ENCODE results near the gene ONECUT3. TPM values are rescaled to one million over a fixed set of nuclear protein-coding genes. Genes with fewer than 3 reads are reported as not detected.

ONECUT3 gene
- total RNA-seq, 4 donors from 2014 or later: not detected

DNA sequence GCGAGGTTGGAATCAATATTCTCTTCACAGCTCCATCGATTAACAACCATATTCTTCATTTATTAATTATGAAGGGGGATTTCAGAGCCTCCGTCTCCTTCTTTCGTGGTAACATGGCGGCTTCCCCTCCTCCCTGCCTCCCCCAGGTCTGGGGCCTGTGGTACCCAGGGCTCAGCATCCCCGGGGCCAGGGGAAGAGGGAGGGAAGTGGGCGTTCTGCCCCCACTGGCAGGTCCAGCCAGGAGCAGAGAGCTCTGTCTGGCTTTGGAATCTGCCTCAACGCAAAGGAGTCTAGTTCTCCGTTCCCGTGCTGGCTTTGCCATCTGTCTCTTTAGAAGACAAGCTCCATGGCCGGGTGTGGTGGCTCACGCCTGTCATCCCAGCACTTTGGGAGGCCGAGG is 37.8 kb upstream of the ONECUT3 start:
- intact Hi-C loops (cut with DNase I; ENCODE audit: low total_unique reads): no loop called here
- no peak for TF ChIP-seq POLR2A (IDR thresholded peaks at IDR 0.05)
- no peak overlapping the region for H3K4me3 ChIP-seq (ENCODE audit: low read depth, poor library complexity, severe bottlenecking)
- 54 to 56% methylated on average over 13 of the region's 13 CpGs for WGBS, 2 donors
- no peak for DNase-seq (ENCODE audit: low spot score in 2 of 2)

DNA sequence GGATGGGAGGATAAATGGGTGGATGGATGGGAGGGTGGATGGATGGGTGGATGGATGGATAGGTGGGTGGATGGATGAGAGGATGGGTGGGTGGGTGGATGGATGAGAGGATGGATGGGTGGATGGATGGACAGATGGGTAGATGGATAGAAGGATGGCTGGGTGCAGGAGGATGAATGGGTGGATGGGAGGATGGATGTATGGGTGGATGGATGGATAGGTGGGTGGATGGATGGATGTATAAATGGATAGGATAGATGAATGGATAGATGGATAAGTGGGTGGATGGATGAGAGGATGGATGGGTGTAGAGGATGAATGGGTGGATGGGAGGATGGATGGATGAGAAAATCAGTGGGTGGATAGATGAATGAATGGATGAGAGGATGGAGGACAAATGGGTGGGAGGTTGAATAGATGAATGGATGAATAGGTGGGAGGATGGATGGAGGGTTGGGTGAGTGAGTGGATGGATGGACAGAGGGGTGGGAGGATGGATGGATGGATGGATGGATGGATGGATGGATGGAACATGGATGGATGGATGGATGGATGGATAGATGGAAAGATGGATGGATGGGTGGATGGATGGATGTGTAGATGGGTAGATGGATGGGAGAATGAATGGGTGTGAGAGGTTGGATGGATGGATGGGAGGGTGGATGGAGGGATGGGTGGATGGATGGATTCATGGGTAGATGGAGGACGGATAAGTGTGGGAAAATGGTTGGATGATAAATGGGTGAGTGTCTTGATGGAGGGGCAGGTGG is 35.9 kb upstream of the ONECUT3 start:
- no peak for DNase-seq (ENCODE audit: low spot score in 2 of 2)
- no peak for TF ChIP-seq POLR2A (IDR thresholded peaks at IDR 0.05)
- no peak for TF ChIP-seq CTCF (IDR thresholded peaks at IDR 0.05)
- H3K4me3 ChIP-seq (ENCODE audit: low read depth, poor library complexity, severe bottlenecking): no peak overlapping the region
- WGBS, 2 donors: 76 to 82% methylated on average over 1 of the region's 1 CpG
- intact Hi-C loops (cut with DNase I; ENCODE audit: low total_unique reads): no loop called here

- WGBS, 2 donors: 84 to 91% methylated on average over 1 to 2 of the region's 2 CpGs
- intact Hi-C loops (cut with DNase I; ENCODE audit: low total_unique reads): no loop called here
- TF ChIP-seq CTCF (IDR thresholded peaks at IDR 0.05) (no peak), POLR2A (IDR thresholded peaks at IDR 0.05) (no peak)
These were observed 35.4 kb upstream of the ONECUT3 start for GRCh38 chr19:1717970-1718264.

GRCh38 chr19:1718420-1719291 is 34.6 kb upstream of the ONECUT3 start:
- intact Hi-C loops (cut with DNase I; ENCODE audit: low total_unique reads): no loop called here
- no peak overlapping the region for H3K4me3 ChIP-seq (ENCODE audit: low read depth, poor library complexity, severe bottlenecking)
- DNase-seq (ENCODE audit: low spot score in 2 of 2): no peak
- WGBS, 2 donors: 3 to 5% methylated on average over 13 to 32 of the region's 50 CpGs
- no peak for TF ChIP-seq CTCF (IDR thresholded peaks at IDR 0.05)
- TF ChIP-seq POLR2A (IDR thresholded peaks at IDR 0.05): no peak

More at GRCh38 chr19:1717970-1718264, 35.4 kb upstream of the ONECUT3 start:
- no peak overlapping the region for H3K4me3 ChIP-seq (ENCODE audit: low read depth, poor library complexity, severe bottlenecking)
- no peak for DNase-seq (ENCODE audit: low spot score in 2 of 2)

DNA sequence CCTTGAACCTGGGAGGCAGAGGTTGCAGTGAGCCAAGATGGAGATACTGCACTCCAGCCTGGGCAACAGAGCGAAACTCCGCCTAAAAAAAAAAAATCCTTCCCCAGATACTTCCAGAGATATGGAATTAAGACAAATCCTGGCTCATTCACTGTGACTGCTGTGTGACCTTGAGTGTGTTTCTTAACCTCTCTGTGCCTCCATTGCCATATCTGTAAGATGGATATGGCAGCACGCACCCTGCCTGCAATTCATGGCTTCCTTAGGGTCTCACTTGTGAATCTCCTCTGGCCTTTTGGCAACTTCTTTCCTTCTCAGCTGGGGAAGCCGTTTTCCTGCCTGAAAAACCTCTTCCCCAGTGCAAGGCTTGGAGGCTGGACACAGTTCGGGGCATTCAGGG is 33.8 kb upstream of the ONECUT3 start:
- TF ChIP-seq POLR2A (IDR thresholded peaks at IDR 0.05): no peak
- TF ChIP-seq CTCF (IDR thresholded peaks at IDR 0.05): no peak
- WGBS, 2 donors: 73 to 78% methylated on average over 5 of the region's 5 CpGs
- H3K4me3 ChIP-seq (ENCODE audit: low read depth, poor library complexity, severe bottlenecking): no peak overlapping the region
- intact Hi-C loops (cut with DNase I; ENCODE audit: low total_unique reads): no loop called here
- DNase-seq (ENCODE audit: low spot score in 2 of 2): no peak

DNA sequence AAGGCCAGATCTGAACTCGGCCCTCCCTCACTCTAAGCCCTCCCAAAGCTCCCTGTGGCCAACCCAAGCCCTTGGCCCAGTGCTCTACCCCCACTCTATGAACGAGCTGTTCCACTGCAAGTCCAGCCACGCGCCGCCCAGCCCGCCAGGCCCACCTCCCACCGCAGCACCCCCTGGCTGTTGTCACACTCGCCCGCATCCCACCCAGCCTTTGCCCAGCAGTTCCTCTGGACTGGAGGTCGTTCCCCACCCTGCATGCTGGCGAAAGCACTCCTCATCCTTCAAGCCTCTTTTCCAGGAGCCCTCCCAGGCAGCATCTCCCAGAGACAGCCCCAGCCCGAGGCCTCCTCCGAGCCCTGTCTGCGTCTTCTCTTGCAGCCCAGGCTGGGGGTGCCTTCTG is 33.1 kb upstream of the ONECUT3 start:
- no peak overlapping the region for H3K4me3 ChIP-seq (ENCODE audit: low read depth, poor library complexity, severe bottlenecking)
- no peak for TF ChIP-seq POLR2A (IDR thresholded peaks at IDR 0.05)
- TF ChIP-seq CTCF (IDR thresholded peaks at IDR 0.05): no peak
- intact Hi-C loops (cut with DNase I; ENCODE audit: low total_unique reads): no loop called here
- WGBS, 2 donors: 48 to 51% methylated on average over 14 of the region's 14 CpGs
- no peak for DNase-seq (ENCODE audit: low spot score in 2 of 2)

Measured in lower leg skin (tissue), 4 donors.